ENCODE measurements around the gene KCTD16.

KCTD16 gene

GRCh38 chr5:144352330-144352729 is 181.7 kb downstream of the KCTD16 start:
- TF ChIP-seq, protein P1, sequence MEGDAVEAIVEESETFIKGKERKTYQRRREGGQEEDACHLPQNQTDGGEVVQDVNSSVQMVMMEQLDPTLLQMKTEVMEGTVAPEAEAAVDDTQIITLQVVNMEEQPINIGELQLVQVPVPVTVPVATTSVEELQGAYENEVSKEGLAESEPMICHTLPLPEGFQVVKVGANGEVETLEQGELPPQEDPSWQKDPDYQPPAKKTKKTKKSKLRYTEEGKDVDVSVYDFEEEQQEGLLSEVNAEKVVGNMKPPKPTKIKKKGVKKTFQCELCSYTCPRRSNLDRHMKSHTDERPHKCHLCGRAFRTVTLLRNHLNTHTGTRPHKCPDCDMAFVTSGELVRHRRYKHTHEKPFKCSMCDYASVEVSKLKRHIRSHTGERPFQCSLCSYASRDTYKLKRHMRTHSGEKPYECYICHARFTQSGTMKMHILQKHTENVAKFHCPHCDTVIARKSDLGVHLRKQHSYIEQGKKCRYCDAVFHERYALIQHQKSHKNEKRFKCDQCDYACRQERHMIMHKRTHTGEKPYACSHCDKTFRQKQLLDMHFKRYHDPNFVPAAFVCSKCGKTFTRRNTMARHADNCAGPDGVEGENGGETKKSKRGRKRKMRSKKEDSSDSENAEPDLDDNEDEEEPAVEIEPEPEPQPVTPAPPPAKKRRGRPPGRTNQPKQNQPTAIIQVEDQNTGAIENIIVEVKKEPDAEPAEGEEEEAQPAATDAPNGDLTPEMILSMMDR (IDR thresholded peaks at IDR 0.05; ENCODE audit: low read depth, low read length), result no peak

DNA sequence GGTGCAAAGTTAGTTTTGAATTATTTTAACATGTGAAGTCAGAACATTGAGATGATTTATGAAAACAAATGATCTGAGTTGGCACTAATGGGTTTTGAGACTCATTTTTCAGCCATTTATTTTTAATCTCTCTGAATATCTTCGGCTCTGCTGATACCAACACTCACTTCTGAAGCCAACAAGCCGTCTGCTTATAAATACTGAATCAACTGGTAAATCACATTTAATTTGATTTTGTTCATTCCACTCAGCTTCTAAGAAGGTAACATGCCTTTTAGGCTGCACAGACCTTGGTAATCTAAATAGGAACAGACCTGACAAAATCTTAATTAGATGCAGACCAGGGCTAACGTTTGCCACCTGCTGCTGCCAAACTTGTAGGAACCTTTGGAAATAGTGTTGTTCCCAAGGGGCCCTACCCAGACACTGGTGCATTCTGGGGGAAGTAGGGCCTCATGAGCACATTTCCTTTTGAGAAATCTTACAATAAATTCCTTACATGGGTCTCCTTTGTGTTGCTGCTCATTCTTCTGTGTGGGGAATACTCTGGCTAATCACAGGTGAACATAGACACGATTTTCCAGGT is 182.2 kb downstream of the KCTD16 start:
- no peak overlapping the region for H3K4me3 ChIP-seq (ENCODE audit: low read depth, low read length)
- TF ChIP-seq, protein P1 (IDR thresholded peaks at IDR 0.05; ENCODE audit: low read depth, low read length), result no peak

More at GRCh38 chr5:144352330-144352729, 181.7 kb downstream of the KCTD16 start:
- no peak overlapping the region for H3K4me3 ChIP-seq (ENCODE audit: low read depth, low read length)

DNA sequence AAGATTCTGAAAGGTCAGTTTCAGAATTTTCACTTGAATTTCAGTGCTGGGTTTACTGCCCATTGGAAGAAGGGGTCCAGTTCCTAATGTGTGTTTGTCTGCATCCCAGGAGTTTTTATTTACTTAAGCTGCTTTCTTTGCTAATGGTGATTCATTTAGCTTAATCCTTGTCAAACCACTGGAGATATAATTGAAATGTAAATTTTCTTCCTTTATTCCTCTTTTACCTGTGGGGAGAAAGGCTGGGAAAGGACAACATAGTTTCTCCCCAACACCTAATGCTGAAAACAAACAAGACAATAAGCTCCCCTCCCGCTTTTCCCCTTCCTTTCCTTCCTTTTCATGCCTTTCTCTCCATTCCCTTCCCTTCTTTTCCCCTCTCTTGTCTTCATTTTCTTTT is 185.8 kb downstream of the KCTD16 start:
- TF ChIP-seq, protein P1 (IDR thresholded peaks at IDR 0.05; ENCODE audit: low read depth, low read length), result no peak
- no peak overlapping the region for H3K4me3 ChIP-seq (ENCODE audit: low read depth, low read length)

DNA sequence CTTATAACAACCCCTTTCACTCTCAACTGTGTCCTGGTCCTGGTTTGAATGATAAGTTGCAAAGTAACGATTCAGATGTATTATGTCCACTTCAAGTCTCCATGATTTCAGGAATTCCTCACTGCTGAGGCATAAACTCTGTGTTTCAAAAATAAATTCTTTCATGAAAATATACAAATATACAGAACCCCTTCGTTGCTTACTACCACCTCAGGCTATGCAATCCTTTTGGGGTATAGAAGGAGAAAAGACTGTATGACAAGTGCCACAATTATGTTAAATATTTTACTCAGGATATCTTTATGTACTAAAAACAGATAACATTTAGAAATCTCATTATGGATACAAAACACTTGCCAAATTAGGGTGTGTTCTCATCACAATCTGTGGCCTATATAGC is 190.7 kb downstream of the KCTD16 start:
- H3K4me3 ChIP-seq (ENCODE audit: low read depth, low read length), result no peak overlapping the region
- TF ChIP-seq, protein P1 (IDR thresholded peaks at IDR 0.05; ENCODE audit: low read depth, low read length), result no peak

DNA sequence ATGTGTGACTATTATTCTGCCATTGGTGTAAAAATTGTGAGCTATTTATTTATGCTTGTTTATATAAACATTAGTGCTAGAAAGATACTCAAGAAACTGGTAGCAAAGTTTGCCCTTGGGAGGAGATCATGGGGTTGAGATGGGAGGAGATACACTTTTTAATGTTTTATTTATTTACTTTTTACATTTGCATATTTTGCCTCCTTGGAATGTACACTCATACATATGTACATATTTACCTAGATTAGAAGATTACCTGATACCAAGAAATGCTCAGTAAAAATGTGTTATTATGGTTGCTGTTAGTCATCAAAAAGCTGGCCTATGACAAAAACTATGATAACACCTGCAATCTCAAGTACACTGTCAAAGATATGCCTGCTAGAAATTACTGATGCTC is 195.2 kb downstream of the KCTD16 start:
- H3K4me3 ChIP-seq (ENCODE audit: low read depth, low read length), result no peak overlapping the region

GRCh38 chr5:144367991-144368390 is 197.3 kb downstream of the KCTD16 start:
- H3K4me3 ChIP-seq (ENCODE audit: low read depth, low read length), result no peak overlapping the region
- TF ChIP-seq, protein P1 (IDR thresholded peaks at IDR 0.05; ENCODE audit: low read depth, low read length), result no peak

More for the DNA sequence above, 195.2 kb downstream of the KCTD16 start:
- TF ChIP-seq, protein P1 (IDR thresholded peaks at IDR 0.05; ENCODE audit: low read depth, low read length), result no peak

DNA sequence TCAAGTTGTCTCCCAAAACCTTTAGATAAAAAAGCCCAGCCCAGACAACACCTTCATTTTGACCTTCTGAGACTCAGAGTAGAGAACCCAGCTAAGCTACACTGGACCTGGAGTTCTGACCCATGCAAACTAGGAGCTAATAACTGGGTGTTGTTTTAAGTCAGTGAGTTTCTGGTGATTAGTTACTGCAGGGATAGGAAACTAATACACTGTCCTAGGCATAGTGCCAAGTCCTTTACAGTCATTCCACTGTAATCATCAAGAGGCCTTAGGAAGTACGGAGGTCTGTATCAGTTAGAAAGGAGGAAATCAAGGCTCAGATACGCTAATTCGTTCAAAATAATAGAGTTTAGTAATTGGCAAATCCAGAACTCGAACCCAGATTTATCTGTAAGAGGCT is 197.9 kb downstream of the KCTD16 start:
- no peak overlapping the region for H3K4me3 ChIP-seq (ENCODE audit: low read depth, low read length)
- TF ChIP-seq, protein P1 (IDR thresholded peaks at IDR 0.05; ENCODE audit: low read depth, low read length), result no peak

Data from WI38 (cell line).